SU-DHL-6 (cell line): ENCODE data around the gene WDR72.

Experiments
- H2AFZ ChIP-seq: fragments of 200-600 bp; sonication (generic); 2 replicates; pipeline ENCODE4 v1.6.1; 2014; ENCODE audit warnings: low read depth, mild to moderate bottlenecking, moderate library complexity, mixed read lengths, antibody characterized with exemption, low read length; ENCODE audit not compliant: severe bottlenecking
- H3F3A ChIP-seq: fragments of 200-600 bp; shearing (Covaris generic); 2 replicates; pipeline ENCODE4 v1.6.0; 2016; ENCODE audit warnings: antibody characterized with exemption, mild to moderate bottlenecking; ENCODE audit not compliant: insufficient read depth
- H3K27ac ChIP-seq: fragments of 200-600 bp; sonication (generic); 2 replicates; pipeline ENCODE4 v1.5.1; 2016; ENCODE audit warnings: low read depth, mild to moderate bottlenecking, low read length, moderate library complexity, mixed read lengths
- H3K27me3 ChIP-seq: fragments of 200-600 bp; sonication (generic), shearing (Covaris generic); 2 replicates; pipeline ENCODE4 v1.6.0; 2014; ENCODE audit warnings: mild to moderate bottlenecking, low read length
- H3K36me3 ChIP-seq: fragments of 200-600 bp; sonication (generic); 2 replicates; pipeline ENCODE4 v1.6.1; 2014; ENCODE audit warnings: mild to moderate bottlenecking, low read length, mixed read lengths
- H3K4me2 ChIP-seq: fragments of 300-600, 200-600 bp; shearing (Covaris generic), sonication (generic); 2 replicates; pipeline ENCODE4 v1.6.0; 2014; ENCODE audit warnings: low read length, low read depth, mild to moderate bottlenecking; ENCODE audit not compliant: poor library complexity, severe bottlenecking
- H3K4me3 ChIP-seq: fragments of 200-600 bp; sonication (generic); 2 replicates; pipeline ENCODE4 v1.5.1; 2014; ENCODE audit warnings: antibody characterized with exemption, low read length, mild to moderate bottlenecking, mixed read lengths; ENCODE audit not compliant: insufficient read depth, poor library complexity, severe bottlenecking
- H3K79me2 ChIP-seq: fragments of 200-600 bp; sonication (generic); 2 replicates; pipeline ENCODE4 v1.6.1; 2014; ENCODE audit warnings: mild to moderate bottlenecking, low read length, moderate library complexity; ENCODE audit not compliant: insufficient read depth
- H3K9ac ChIP-seq: fragments of 200-600 bp; sonication (generic); 2 replicates; pipeline ENCODE4 v1.7.0; 2014; ENCODE audit warnings: mild to moderate bottlenecking, low read length
- H3K9me2 ChIP-seq: fragments of 200-600 bp; sonication (generic); replicated peaks from 2 replicates; pipeline ENCODE4 v1.6.1; 2014; ENCODE audit warnings: low read length; ENCODE audit not compliant: insufficient read depth
- H3K9me3 ChIP-seq: fragments of 200-600 bp; sonication (generic); 2 replicates; pipeline ENCODE4 v1.6.1; 2014; ENCODE audit warnings: low read length, mixed read lengths; ENCODE audit not compliant: insufficient read depth
- H4K20me1 ChIP-seq: fragments of 200-600 bp; sonication (generic); 2 replicates; pipeline ENCODE4 v1.6.1; 2014; ENCODE audit warnings: low read depth, mild to moderate bottlenecking, antibody characterized with exemption, low read length, moderate library complexity, mixed read lengths
- CTCF ChIP-seq: fragments of 200-600 bp; sonication (generic); IDR thresholded peaks from one replicate; pipeline ENCODE4 v1.5.1; 2017; ENCODE audit warnings: antibody characterized with exemption, mild to moderate bottlenecking, low read length, moderate library complexity; ENCODE audit not compliant: insufficient read depth, poor library complexity, severe bottlenecking
- EZH2phosphoT487 ChIP-seq: fragments of 200-600 bp; sonication (generic), shearing (Covaris generic); conservative IDR thresholded peaks from 2 replicates; pipeline ENCODE4 v1.6.1; 2018; ENCODE audit warnings: mild to moderate bottlenecking, antibody characterized with exemption, low read length, moderate library complexity, mixed read lengths

WDR72 gene

DNA sequence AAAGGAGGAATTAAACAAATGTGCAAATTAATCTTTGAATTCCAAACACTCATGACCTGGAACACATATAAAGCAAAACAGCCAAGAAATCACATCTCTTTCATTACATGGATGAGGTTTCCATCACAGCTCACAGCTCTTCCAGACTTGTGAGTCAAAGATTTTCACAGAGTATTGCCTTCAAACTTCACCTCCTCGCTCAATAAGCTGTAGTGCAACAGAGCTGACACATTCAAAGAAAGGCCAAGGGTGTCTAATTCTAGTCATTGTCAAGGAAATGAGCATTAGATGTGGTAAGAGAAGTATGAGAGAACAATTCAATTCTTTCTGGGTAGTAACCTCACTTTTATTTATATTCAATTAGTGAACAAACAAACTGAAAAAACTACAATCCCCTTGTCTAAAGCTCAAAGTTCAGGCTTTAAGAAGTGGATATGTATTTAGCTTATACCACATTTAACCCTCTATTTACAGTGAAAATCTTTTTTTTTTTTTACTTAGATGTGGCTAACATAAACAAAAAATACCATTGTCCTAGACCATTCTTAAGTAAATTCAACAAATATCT, 11.9 kb downstream of the WDR72 start:
- H3K4me3 ChIP-seq: no peak overlapping the region
- no peak for TF ChIP-seq CTCF
- no peak for TF ChIP-seq EZH2phosphoT487
- no peak overlapping the region for H3K9ac ChIP-seq
- H3K27ac ChIP-seq: no peak overlapping the region
- H2AFZ ChIP-seq: no peak overlapping the region
- no peak overlapping the region for H3K4me2 ChIP-seq
- no peaks in the 10 kb centered on the region for H3K9me3 ChIP-seq
- H3K36me3 ChIP-seq: no peaks in the 10 kb centered on the region
- H3K9me2 ChIP-seq: no peaks in the 10 kb centered on the region
- no peaks in the 10 kb centered on the region for H3K27me3 ChIP-seq
- no peaks in the 10 kb centered on the region for H3F3A ChIP-seq
- H4K20me1 ChIP-seq: no peaks in the 10 kb centered on the region
- H3K79me2 ChIP-seq: no peaks in the 10 kb centered on the region

- Histone ChIP-seq H4K20me1 (no peaks in the 10 kb centered on the region), H3F3A (no peaks in the 10 kb centered on the region), H3K79me2 (no peaks in the 10 kb centered on the region), H3K9ac (no peak overlapping the region), H3K27me3 (no peaks in the 10 kb centered on the region), H3K9me3 (no peaks in the 10 kb centered on the region), H3K4me3 (no peak overlapping the region), H2AFZ (no peak overlapping the region), H3K36me3 (no peaks in the 10 kb centered on the region), H3K27ac (no peak overlapping the region), H3K9me2 (no peaks in the 10 kb centered on the region), H3K4me2 (no peak overlapping the region)
- TF ChIP-seq CTCF: no peak
- TF ChIP-seq EZH2phosphoT487: no peak
These were observed 13.4 kb downstream of the WDR72 start for GRCh38 chr15:53746101-53746500.

- H2AFZ ChIP-seq: no peak overlapping the region
- no peaks in the 10 kb centered on the region for H3K27me3 ChIP-seq
- H3F3A ChIP-seq: no peaks in the 10 kb centered on the region
- no peak overlapping the region for H3K4me3 ChIP-seq
- H3K79me2 ChIP-seq: no peaks in the 10 kb centered on the region
- no peak overlapping the region for H3K27ac ChIP-seq
- TF ChIP-seq EZH2phosphoT487 (no peak), CTCF (no peak)
- no peaks in the 10 kb centered on the region for H3K36me3 ChIP-seq
- no peaks in the 10 kb centered on the region for H3K9me3 ChIP-seq
- H4K20me1 ChIP-seq: no peaks in the 10 kb centered on the region
- H3K9ac ChIP-seq: no peak overlapping the region
- H3K4me2 ChIP-seq: no peak overlapping the region
- no peaks in the 10 kb centered on the region for H3K9me2 ChIP-seq
These were observed 19.8 kb downstream of the WDR72 start for GRCh38 chr15:53739651-53740050.
